RWPE2 (cell line): ENCODE measurements around the gene STX16.

Experiments
- ATAC-seq: fragments of 200-7000 bp; cut with Tn5 transposase; 3 replicates; pipeline ENCODE4 v1.9.1; 2021; ENCODE audit warnings: low read depth
- DNase-seq: peaks from one replicate; pipeline ENCODE4 v3.0.0-alpha.2; 2020; ENCODE audit warnings: low spot score
- H3K27ac ChIP-seq: fragments of 450-650 bp; 2 replicates; pipeline ENCODE4 v1.5.1; 2017; ENCODE audit warnings: mild to moderate bottlenecking; ENCODE audit not compliant: poor library complexity, severe bottlenecking
- H3K27me3 ChIP-seq: fragments of 250-450 bp; sonication (Bioruptor Pico); 2 replicates; pipeline ENCODE4 v1.5.1; 2021; ENCODE audit warnings: mild to moderate bottlenecking, moderate library complexity; ENCODE audit not compliant: insufficient read depth, poor library complexity, severe bottlenecking
- H3K36me3 ChIP-seq: fragments of 250-450 bp; sonication (Bioruptor Pico); 2 replicates; pipeline ENCODE4 v1.5.1; 2020; ENCODE audit warnings: low read depth, mild to moderate bottlenecking, moderate library complexity
- H3K4me1 ChIP-seq: fragments of 250-450 bp; sonication (Bioruptor Pico); 2 replicates; pipeline ENCODE4 v1.5.1; 2021; ENCODE audit warnings: mild to moderate bottlenecking, moderate library complexity; ENCODE audit not compliant: insufficient read depth, poor library complexity, severe bottlenecking
- H3K4me3 ChIP-seq: fragments of 250-450 bp; sonication (Bioruptor Pico); 2 replicates; pipeline ENCODE4 v1.5.1; 2021; ENCODE audit warnings: mild to moderate bottlenecking, moderate library complexity; ENCODE audit not compliant: severe bottlenecking
- H3K9me3 ChIP-seq: fragments of 250-450 bp; sonication (Bioruptor Pico); 2 replicates; pipeline ENCODE4 v1.5.1; 2021; ENCODE audit warnings: mild to moderate bottlenecking, moderate library complexity; ENCODE audit not compliant: severe bottlenecking
- TF ChIP-seq, protein P1 (sequence below): fragments of 450-650 bp; IDR thresholded peaks from one replicate; pipeline ENCODE4 v1.5.1; 2017; ENCODE audit warnings: mild to moderate bottlenecking, moderate library complexity; ENCODE audit not compliant: poor library complexity, severe bottlenecking

STX16 gene

DNA sequence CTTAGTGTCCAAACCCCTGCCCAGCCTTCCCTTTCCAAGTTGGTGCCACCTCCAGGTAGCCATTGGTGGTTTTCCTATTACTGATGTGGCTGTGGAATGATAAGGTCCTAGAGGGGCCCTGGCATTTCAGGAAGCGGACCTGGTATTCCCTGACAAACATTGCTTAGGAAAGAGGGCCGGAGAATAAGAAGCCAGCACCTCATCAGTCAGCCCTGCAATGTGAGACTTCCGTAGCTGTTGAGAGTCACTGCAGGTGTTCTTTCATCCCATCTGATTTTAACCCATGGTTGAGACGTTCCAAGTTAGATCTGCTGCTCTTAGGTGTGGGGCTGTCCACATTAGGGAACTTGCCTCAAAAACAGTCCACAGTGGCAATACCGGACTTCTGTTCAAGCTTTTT lies 26.7 kb downstream of the STX16 start:
- TF ChIP-seq, protein P1, sequence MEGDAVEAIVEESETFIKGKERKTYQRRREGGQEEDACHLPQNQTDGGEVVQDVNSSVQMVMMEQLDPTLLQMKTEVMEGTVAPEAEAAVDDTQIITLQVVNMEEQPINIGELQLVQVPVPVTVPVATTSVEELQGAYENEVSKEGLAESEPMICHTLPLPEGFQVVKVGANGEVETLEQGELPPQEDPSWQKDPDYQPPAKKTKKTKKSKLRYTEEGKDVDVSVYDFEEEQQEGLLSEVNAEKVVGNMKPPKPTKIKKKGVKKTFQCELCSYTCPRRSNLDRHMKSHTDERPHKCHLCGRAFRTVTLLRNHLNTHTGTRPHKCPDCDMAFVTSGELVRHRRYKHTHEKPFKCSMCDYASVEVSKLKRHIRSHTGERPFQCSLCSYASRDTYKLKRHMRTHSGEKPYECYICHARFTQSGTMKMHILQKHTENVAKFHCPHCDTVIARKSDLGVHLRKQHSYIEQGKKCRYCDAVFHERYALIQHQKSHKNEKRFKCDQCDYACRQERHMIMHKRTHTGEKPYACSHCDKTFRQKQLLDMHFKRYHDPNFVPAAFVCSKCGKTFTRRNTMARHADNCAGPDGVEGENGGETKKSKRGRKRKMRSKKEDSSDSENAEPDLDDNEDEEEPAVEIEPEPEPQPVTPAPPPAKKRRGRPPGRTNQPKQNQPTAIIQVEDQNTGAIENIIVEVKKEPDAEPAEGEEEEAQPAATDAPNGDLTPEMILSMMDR = no peak
- no peak overlapping the region for H3K27ac ChIP-seq
- no peaks in the 10 kb centered on the region for H3K4me1 ChIP-seq
- no peaks in the 10 kb centered on the region for H3K27me3 ChIP-seq
- no peaks in the 10 kb centered on the region for H3K9me3 ChIP-seq
- H3K36me3 ChIP-seq = peaks cover 78% of the 10 kb centered on the region
- ATAC-seq (no peak), DNase-seq (peak; percentile 45)
- no peak overlapping the region for H3K4me3 ChIP-seq

DNA sequence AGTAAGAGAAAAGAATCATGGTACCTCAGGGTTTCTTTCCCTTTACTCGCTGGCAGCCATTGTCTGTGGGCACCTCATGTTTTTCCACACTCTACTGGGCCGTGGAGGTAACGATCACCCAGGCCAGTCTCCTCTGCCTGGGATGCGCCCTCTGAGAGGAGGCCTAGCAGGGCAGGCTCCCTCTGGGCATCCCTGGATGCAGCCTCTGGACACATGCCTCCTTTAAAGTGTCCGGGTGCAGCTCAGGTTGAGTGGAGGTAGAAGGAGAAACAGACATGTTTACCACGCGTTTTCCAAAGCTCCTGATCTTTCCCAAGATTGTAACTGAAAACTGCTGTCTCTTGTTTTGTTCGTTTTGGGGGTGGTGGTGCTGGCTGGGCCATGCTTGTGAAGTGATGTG lies 27.7 kb downstream of the STX16 start:
- TF ChIP-seq, protein P1 = no peak
- DNase-seq (peak; percentile 75), ATAC-seq (no peak)
- Histone ChIP-seq H3K4me3 (no peak overlapping the region), H3K9me3 (no peaks in the 10 kb centered on the region), H3K27me3 (no peaks in the 10 kb centered on the region), H3K27ac (no peak overlapping the region), H3K4me1 (no peaks in the 10 kb centered on the region), H3K36me3 (peaks cover 69% of the 10 kb centered on the region)

DNA sequence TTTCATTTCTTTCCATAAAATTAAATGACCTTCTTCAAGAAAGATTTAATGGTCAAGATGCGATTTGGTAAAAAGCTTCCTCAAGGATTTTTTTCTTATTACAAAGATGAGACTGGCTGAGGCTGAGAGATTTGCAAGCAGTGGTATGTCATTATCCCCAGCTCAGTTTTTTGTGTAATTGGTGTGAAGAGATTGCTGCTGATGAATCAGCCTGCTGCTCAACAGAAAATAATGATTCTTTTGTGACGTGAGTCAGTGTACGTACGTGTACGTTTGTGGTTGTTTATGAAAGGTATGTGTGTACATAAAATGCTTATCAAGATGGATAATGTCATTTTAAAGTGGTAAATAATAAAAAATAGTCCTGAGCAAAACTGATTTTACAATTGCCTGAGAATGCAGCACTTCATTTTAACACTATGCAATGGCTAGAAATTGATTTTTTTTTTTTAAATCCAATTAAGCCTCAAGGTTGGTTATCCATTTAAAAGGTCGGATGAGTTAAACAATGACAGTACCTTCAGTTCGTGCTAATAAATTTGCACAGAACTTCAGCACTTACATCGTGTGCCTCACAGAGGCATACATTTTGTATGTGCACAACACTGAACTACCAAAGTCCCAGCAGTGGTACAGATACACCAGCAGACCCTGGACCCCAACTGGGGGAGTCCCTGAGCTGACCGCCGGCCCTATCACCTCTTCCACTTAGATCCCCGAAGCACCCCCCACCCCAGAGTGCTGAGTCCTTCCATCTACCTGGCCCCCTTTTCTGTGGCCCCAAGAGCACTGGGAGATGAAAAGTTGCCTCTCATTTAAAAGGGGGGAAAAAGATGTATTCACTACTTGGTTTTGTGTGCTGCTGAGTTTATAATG lies 31.8 kb downstream of the STX16 start:
- Histone ChIP-seq H3K36me3 (peaks cover 28% of the 10 kb centered on the region), H3K4me3 (no peak overlapping the region), H3K9me3 (no peaks in the 10 kb centered on the region), H3K27ac (no peak overlapping the region), H3K27me3 (no peaks in the 10 kb centered on the region), H3K4me1 (no peaks in the 10 kb centered on the region)
- TF ChIP-seq, protein P1 = no peak
- ATAC-seq = peak; percentile 26; the same call in 2 of the 3 replicates
- DNase-seq = peak; percentile 75

DNA sequence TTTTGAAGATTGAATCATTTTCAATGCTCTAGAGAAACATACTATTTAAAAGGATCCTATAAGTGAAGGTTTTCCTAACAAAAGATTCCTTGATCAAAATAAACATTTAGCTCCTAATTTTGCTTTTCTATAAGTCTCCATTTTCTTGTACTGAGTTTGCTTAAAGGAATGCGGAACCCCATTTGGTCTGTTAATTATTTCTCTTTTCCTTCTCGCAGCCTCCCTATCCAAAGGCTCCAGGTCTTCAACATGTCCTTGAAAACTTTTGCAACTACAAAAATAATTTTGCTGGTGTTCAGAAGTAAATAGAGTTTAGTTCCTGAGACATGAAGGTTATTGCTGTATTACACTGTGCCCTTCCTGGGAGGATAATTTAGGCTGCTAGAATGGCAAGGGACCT lies 33.2 kb downstream of the STX16 start:
- ATAC-seq (no peak), DNase-seq (no peak)
- TF ChIP-seq, protein P1 = no peak
- Histone ChIP-seq H3K4me3 (no peak overlapping the region), H3K27ac (no peak overlapping the region), H3K9me3 (no peaks in the 10 kb centered on the region), H3K4me1 (no peaks in the 10 kb centered on the region), H3K27me3 (no peaks in the 10 kb centered on the region), H3K36me3 (peaks cover 17% of the 10 kb centered on the region)

DNA sequence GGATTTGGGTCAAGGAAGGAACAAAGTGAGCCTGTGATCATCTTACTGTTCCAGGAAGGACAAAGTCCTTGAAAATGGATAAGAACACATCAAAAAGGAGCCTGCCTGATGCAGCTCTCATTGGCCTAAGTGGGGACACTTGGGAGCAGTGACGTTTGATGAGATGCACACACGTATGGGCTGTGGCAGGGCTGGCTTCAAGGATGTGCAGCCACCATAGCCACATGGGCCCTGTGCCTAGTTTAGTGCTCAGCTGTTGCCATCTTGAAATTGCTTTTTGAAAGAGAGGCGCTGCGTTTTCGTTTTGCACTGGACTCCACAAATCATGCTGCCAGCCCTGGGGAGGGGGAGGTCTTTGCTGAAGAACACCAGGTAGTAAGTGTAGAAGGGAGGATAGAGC lies 34.9 kb downstream of the STX16 start:
- DNase-seq (peak; percentile 60), ATAC-seq (0 out of 3 replicates have a peak, but pooled peaks have one; percentile 5)
- H3K4me1 ChIP-seq = peaks cover 1% of the 10 kb centered on the region
- H3K27me3 ChIP-seq = no peaks in the 10 kb centered on the region
- no peaks in the 10 kb centered on the region for H3K9me3 ChIP-seq
- TF ChIP-seq, protein P1 = no peak
- no peak overlapping the region for H3K4me3 ChIP-seq
- H3K27ac ChIP-seq = no peak overlapping the region
- H3K36me3 ChIP-seq = 0 out of 2 replicates have a peak, but pooled peaks cover 4% of the 10 kb centered on the region
